ENCODE data around the gene MED9. TPM values are rescaled to one million over a fixed set of nuclear protein-coding genes. Genes with fewer than 3 reads are reported as not detected.

Gene MED9
- total and polyA plus RNA-seq, 12 donors = 8.2 to 41.2 (median 18.4) TPM

- no peak for DNase-seq
- no peak overlapping the region for H3K27ac ChIP-seq
- peaks cover 4 to 5% of the 10 kb centered on the region in 2 donors for H3K4me1 ChIP-seq (replicated peaks in 1 of 2)
- H3K27me3 ChIP-seq = no peaks in the 10 kb centered on the region
- H3K9me3 ChIP-seq (replicated peaks in 1 of 3) = no peaks in the 10 kb centered on the region
- H3K4me3 ChIP-seq = no peak overlapping the region
- TF ChIP-seq CTCF (IDR thresholded peaks at IDR 0.05) (no peak), POLR2A (IDR thresholded peaks at IDR 0.05) (no peak)
- H3K36me3 ChIP-seq (replicated peaks in 1 of 2) = no peaks in the 10 kb centered on the region
- intact Hi-C loops (cut with DNase I) = no loop called here
- 72 to 82% (median 73%) methylated on average over 11 to 14 of the region's 14 CpGs for WGBS, 4 donors
These were observed 46.4 kb downstream of the MED9 start for GRCh38 chr17:17523001-17523730.

GRCh38 chr17:17523731-17524490 lies 47.1 kb downstream of the MED9 start:
- intact Hi-C loops (cut with DNase I) = no loop called here
- Histone ChIP-seq H3K27ac (no peak overlapping the region), H3K9me3 (replicated peaks in 1 of 3) (no peaks in the 10 kb centered on the region), H3K27me3 (no peaks in the 10 kb centered on the region), H3K4me3 (no peak overlapping the region), H3K4me1 (replicated peaks in 1 of 2) (peaks cover 4 to 5% of the 10 kb centered on the region in 2 donors), H3K36me3 (replicated peaks in 1 of 2) (no peaks in the 10 kb centered on the region)
- DNase-seq = no peak
- TF ChIP-seq POLR2A (IDR thresholded peaks at IDR 0.05) = no peak
- no peak for TF ChIP-seq CTCF (IDR thresholded peaks at IDR 0.05)
- WGBS, 4 donors = 91 to 94% (median 91%) methylated on average over 19 of the region's 19 CpGs

- intact Hi-C loops (cut with DNase I) = no loop called here
- TF ChIP-seq POLR2A (IDR thresholded peaks at IDR 0.05) (no peak), CTCF (IDR thresholded peaks at IDR 0.05) (no peak)
- no peak for DNase-seq
- no peaks in the 10 kb centered on the region for H3K27me3 ChIP-seq
- H3K27ac ChIP-seq = no peak overlapping the region
- no peaks in the 10 kb centered on the region for H3K9me3 ChIP-seq (replicated peaks in 1 of 3)
- WGBS, 4 donors = 79 to 90% (median 86%) methylated on average over 9 to 15 of the region's 15 CpGs
- no peaks in the 10 kb centered on the region for H3K36me3 ChIP-seq (replicated peaks in 1 of 2)
- peaks cover 4 to 5% of the 10 kb centered on the region in 2 donors for H3K4me1 ChIP-seq (replicated peaks in 1 of 2)
- H3K4me3 ChIP-seq = no peak overlapping the region
These were observed 48.5 kb downstream of the MED9 start for GRCh38 chr17:17525311-17525710.

GRCh38 chr17:17525956-17526355 lies 49.2 kb downstream of the MED9 start:
- H3K4me3 ChIP-seq = peak overlapping the region in 1 of 4 donors; percentile 7
- 50 to 59% (median 52%) methylated on average over 5 to 6 of the region's 6 CpGs for WGBS, 4 donors
- DNase-seq = no peak
- H3K4me1 ChIP-seq (replicated peaks in 1 of 2) = peaks cover 4 to 5% of the 10 kb centered on the region in 2 donors
- no peaks in the 10 kb centered on the region for H3K36me3 ChIP-seq (replicated peaks in 1 of 2)
- H3K9me3 ChIP-seq (replicated peaks in 1 of 3) = no peaks in the 10 kb centered on the region
- intact Hi-C loops (cut with DNase I) = no loop called here
- peak overlapping the region in 1 of 5 donors; percentile 43 for H3K27ac ChIP-seq
- TF ChIP-seq POLR2A (IDR thresholded peaks at IDR 0.05) (no peak), CTCF (IDR thresholded peaks at IDR 0.05) (no peak)
- no peaks in the 10 kb centered on the region for H3K27me3 ChIP-seq
